GM12892 (cell line): ENCODE results near the gene TIMELESS.

ENCODE experiments used
- POLR2A ChIP-seq: IDR thresholded peaks from 2 replicates; pipeline ENCODE4 v1.6.1; 2011; ENCODE audit warnings: low read depth, low read length, control low read depth
- POLR2AphosphoS5 ChIP-seq: IDR thresholded peaks from 2 replicates; pipeline ENCODE4 v1.6.1; 2011; ENCODE audit warnings: low read depth, low read length, control low read depth
- TAF1 ChIP-seq: IDR thresholded peaks from 2 replicates; pipeline ENCODE4 v1.6.1; 2011; ENCODE audit warnings: low read depth, mild to moderate bottlenecking, control low read depth, low read length, borderline replicate concordance

DNA sequence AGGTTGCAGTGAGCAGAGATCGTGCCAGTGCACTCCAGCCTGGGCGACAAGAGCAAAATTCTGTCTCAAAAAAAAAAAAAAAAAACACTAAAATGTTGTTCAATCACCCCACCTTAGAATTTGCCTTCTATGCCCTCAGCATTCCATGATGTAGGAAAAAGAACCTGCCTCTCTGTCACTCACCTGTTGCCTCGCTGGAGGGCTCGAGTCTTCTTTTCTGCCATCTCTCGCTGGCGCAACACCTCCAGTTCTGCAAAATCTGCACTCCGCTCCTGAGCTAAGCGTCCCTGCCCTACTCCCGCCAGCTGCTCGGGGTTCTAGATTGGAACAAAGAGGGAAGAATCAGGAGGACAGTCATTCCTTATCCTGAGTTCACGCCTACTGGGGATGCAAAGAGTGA lies 17.9 kb downstream of the TIMELESS start:
- TF ChIP-seq TAF1 (no peak), POLR2A (no peak), POLR2AphosphoS5 (no peak)
